ENCODE data around the gene CPE.

The CPE gene

DNA sequence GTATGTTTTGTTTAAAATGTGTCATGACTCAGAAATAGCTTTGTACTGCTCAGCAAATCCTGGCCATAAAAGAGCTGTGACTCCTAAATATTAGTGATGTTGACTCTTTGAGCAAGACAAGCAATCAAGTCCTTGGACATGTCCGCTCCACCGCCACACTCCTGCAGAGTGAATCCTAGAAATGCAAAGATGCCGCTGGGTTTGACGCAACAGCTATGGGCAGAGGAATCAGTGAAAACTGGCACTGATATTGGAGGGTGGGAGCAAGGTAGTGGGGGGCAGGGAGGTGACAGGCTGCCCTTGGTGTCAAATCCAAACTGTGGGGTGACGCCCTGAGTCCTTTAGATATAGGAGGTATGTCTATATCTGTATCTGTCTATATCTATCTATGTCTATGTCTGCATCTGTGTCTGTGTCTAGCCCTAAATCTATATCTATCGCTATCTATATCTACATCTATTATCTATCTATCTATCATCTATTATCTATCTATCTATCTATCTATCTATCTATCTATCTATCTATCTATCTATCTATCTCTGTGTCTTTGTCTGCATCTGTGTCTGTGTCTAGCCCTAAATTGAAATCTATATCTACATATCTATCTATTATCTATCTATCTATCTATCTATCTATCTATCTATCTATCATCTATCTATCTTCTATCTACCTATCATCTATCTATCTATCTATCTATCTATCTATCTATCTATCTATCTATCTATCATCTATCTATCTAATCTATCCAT, 129.7 kb downstream of the CPE start:
- no peak for DNase-seq (ENCODE audit: low read depth)

DNA sequence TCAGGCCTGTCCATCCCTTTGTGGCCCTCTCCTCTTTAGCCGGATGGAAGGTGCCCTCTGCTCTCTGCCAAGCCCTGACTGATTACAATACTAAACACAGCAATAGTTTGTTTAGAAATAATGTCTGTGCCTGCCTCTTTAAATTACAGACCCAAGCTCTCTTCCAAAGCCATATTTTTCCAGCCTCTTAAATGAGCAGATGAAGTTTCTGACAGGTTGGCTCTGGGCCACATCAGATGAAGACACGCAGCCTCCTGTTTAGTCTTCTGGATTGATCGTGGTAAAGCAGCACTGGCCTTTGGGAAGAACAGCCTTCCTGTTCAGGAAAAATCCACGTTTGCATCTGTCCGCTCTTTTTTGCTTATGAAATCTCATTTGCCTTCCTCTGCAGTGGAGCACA, 133.6 kb downstream of the CPE start:
- no peak for DNase-seq (ENCODE audit: low read depth)

DNA sequence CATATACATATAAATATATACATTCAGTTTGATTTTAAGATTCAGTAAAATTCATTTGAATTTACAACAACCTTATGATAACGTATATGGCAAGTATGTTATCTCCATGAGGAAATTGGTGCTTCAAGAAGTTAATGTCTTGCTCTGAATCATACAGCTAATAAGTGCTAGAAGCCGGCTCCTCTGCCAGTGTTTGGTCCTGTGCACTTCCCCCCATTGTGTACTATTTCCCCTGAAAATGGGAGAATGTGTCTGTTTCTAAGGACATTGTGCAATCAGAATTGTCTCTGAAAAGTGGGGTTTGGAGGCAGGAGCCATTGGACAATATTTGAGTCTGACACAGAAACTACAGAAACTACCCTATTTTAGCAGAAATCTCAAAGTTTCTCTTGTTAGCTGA, 135.9 kb downstream of the CPE start:
- DNase-seq (ENCODE audit: low read depth) = no peak

DNA sequence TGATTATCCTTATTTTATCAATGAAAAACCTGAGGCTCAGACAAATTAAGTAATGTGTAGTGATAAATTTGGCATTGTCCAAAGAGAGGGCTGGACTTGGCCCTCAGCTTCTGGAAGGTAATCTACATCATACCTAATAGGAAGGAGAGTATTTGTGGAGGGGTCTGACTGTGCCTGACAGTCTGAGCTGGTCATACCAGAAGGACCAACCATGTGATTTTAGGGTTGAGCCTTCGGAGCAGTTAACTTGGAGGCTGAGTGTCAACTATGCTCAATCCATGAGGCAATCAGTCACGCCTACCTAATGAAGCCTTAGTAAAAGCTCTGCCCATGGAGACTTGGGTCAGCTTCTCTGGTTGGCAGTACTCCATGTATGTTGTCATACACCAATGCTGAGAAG, 136.4 kb downstream of the CPE start:
- DNase-seq (ENCODE audit: low read depth) = no peak

DNA sequence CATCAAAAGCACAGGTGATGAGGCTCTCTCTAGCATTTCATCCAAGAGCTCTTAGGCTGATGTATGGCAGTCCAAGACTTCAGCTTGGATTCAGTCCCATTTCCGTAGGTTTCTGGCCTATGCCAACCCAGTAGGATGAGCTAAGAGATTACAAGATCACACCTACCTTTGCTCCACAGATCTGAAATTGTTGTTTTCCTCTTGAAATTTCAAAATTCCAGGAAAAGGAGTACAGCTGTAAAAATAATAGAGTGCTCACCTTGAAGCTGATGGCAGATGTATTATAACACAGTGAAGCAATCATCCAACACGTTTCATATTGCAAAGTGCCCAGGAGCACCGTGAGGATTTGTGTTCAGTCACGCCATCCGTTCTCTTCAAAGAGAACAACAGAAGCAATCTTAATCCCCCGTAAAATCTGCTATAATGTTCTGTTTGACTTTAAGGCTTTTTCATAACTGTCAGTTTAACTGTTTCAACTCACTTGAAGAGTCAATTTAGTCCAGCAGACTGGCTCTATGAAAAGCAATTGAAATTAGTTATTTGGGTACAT, 137.5 kb downstream of the CPE start:
- no peak for DNase-seq (ENCODE audit: low read depth)

DNA sequence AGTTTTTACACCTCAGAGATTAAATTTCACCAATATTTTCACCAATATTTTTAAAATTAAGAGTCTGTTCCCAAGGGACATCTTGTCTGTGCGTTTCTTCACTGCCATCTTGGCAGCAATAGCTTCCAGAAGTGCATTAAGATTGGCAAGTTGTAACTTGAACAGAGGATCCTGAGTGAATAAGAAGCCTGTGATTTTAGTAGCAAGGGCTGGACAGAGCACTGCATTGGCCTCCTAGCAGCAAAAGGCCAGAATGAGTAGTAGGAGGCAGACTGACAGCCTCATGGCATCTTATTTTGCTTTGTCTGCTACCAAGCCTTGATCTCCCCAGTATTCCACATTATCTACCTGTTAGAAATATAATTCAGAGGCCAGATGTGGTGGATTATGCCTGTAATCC, 138.4 kb downstream of the CPE start:
- DNase-seq (ENCODE audit: low read depth) = no peak

DNA sequence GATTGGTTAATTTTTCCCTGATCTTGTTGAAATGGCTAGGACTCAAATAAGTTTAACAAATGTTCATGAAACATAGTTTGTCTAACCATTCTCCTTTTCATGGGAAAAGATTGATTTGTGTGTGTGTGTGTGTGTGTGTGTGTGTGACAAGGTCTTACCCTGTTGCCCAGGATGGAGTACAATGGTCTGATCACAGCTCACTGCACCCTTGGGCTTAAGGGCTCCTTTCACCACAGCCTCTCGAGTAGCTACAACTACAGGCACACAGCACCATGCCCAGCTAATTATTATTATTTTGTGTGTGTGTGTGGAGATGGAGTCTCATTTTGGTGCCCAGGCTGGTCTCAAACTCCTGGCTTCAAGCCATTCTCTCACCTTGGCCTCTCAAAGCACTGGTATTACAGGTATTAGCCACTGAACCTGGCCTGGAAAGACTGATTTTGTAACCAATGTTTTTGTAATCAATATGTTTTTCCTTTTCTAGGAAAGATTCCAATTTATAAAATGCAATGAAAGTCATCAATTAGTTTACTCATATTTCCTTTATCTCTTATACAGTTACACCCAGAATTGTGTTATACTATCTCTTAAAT, 139.3 kb downstream of the CPE start:
- no peak for DNase-seq (ENCODE audit: low read depth)

DNA sequence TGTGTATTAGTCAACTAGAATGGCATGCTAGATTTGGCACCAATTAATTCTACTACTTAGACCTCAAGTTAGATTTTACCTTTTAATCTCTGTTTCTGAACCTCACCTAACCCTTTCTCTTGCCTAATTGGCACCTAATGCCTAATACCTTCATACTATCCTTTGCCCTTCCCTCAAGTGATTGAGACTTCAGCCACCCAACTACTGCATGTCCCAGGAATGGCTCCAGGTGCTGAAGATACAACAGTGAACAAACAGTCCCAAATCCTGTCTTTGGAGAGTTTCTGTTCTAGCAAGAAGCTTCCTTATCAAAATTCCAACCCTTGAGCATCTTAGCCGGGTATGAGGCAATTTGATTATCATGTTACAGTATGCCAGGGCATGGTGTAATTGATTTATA, 139.9 kb downstream of the CPE start:
- no peak for DNase-seq (ENCODE audit: low read depth)

DNA sequence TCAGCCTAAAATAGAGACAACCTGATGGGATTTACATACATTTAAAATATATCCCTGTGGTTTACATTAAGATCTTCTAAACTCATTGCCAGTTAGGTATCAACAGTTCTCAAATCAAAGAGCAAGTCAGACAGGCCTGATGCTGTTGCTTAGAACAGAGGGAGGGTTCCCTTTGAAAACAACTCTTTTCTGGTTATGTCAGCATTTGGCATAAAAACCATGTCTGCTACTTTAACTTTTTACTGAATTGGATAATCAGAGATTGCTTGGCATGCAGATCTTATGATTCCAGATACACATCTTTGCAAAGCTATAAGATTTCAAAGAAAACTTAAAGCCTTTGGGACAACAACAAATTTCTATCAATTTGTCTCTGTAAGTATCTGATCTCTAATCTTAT, 140.8 kb downstream of the CPE start:
- no peak for DNase-seq (ENCODE audit: low read depth)

DNA sequence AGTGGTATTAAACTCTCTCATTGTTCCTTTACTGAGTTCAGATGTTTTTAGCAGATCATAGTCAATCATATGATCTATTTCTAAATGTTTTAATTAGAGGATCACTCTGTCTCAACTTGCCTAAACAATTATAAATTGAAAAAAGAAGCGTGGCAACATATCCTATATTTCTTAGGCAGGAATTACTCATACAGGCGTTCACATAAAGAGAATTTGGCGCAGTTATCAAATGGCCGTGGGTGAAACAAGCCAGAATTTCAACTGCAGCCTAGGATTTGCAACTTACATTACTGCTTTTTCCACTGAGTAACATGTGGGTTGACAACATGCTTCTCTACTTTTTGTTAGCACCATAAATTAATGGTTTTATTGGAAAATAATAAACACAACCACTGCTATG, 141.3 kb downstream of the CPE start:
- no peak for DNase-seq (ENCODE audit: low read depth)

DNA sequence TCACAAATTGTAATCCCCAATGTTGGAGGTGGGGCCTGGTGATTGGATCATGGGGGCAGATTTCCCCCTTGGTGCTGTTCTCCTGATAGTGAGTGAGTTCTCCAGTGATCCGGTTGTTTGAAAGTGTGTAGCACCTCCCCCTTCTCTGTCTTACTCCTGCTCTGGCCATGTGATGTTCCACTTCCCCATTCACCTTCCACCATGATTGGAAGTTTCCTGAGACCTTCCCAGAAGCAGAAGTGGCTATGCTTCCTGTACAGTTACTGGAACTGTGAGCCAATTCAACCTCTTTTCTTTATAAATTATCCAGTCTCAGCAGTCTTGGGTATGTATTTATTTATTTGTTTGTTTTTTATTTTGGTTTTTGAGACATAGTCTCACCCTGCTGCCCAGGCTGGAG, 143.2 kb downstream of the CPE start:
- no peak for DNase-seq (ENCODE audit: low read depth)

DNA sequence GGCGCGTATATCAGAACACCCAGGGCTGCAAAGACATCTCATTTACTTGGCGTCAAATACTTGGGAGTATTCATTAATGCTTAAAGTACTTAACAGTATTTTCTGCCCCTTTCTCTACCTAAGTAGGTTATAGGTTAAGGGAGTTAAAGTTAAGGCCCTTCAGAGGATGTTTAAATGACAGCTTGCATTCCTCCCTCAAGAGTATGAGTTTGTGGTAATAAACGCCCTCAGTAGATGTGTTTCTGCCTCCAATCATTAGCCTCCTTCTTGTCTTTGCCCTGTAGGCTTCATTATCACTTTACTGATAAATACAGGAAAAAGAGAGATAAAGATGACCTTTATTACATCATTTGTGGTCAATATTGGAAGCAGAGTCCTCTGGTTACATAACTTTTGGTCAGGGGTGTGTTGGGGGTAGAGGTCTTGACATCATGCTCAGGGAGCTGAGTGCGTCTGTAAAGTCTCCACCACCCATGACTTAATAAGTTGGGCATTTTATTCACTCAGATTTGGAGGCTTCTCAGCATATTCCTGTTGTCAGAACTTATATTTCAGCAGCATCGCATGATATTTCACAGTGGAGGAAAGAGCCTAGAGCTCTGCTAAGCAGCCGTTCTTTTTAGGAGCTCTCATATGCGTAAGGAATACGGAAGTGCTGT, 145.9 kb downstream of the CPE start:
- DNase-seq (ENCODE audit: low read depth) = no peak

DNA sequence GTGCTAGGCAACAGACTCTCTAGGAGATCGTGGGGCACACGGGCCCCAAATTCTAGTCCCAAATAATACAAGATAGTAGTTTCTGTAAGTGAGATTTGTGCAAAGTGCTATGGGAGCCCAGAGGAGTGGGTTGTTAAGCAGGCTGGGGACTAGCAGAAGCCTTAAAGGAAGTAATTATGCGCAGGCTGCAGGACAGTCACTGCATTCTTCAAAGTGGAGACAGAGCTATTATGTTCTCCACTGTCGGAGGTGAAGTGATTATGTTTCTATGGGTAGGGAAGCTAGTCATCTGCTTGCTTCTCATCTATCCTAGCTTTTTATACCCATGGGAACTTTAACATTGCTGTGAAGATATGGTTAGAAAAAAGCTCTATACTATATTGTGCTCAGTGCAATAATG, 154.2 kb downstream of the CPE start:
- DNase-seq (ENCODE audit: low read depth) = no peak

DNA sequence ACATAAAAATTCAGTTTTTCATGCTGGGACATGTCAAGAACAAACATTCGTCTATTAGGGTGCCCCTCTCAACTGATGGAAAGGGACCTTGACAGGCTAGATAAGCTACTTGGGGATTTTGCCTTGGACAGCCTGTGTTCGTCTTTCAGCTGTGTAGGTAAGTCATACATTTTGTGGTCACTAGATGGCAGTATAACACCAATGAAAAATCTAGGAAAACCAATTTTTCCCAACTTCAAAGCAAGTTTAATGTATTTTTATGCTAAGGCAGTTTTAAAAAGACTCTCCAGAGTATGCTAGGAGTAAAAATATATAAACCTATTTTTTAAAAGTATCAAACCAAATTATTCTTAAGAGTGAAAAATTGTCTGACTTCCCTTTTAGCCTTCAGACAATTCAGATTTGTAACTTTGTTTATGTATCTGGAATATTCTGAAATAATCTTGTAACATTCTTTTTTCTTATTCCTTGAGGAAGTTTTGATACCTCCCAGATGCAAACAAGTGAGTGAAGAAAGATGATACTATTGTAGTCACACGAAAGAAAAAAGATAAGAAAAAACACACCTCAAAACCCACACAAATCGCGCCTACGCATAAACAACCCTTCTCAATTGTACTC, 158.3 kb downstream of the CPE start:
- DNase-seq (ENCODE audit: low read depth) = peak; percentile 5

DNA sequence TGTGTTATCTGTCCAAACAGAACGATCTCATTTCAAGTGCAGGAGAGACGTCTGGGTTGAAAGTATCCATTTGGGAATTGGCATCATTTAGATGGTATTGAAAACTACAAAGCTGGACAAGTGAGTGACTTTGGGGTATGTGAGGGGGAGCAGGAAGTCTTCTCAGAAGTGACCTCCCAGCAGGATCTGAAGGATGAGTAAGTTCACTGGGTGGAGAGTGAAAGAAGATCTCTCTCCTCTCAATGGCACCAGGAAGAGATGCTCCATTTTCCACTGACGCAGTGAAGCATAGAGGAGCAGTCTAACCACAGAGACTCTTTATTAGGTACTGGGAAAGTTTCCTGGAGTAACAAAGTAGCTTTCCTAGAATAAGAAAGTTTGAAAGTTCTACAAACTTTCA, 161.0 kb downstream of the CPE start:
- DNase-seq (ENCODE audit: low read depth) = no peak

DNA sequence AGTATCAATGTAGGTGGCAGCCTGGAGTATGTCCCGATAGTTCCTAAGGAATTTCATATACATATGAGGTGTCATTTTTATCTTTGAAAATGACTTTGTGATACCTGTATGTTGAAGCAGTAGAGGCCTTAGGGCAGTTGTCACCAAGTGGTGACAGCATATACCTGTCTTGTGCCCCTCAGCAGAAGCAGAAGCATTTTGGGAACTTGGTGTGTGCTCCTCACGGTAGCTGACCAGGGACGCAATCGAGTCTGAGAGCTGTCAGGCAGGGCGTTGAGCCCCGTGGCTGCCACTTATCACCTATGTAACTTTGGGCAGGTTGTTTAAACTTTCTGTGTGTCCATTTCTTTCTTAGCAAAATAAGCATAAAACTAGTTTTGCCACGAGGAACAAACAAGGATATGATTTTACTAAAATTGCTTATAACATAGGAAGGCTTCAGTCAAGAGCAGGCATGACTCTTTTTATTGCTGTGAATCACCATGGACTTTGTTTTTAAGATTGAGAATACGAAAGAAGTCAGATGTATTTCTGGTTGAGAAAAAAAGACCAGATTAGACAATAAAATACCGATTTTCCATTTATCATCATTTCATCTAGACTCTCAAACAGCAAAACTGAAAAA, 161.5 kb downstream of the CPE start:
- DNase-seq (ENCODE audit: low read depth) = no peak

DNA sequence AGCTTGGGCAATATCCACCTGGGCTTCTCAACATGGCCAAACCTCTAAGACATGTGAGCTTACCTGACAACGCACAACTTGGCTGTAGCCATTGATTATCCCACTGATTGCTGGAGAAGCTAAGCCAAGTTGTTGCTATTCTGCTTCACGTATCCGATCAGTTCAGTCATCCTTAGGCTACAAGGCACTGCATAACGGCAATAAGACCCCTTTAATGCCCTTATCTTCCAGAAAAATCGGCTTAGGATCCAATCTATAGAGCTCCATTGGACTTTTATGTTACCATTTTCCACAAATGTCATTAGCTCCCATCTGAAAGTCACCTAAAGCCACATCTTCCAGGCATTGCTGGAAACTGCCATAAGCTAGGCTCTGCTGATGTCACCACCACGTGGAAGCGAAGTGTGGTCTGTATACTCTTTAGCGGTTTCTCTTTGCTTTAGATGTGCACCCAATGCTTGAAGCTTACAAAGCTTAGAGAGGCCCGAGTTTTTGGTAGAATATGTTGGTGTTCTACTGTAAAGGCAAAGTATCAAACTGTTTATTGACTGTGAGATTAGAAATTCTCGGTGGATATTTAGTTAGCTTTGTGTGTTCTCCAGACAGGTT, 163.1 kb downstream of the CPE start:
- no peak for DNase-seq (ENCODE audit: low read depth)

DNA sequence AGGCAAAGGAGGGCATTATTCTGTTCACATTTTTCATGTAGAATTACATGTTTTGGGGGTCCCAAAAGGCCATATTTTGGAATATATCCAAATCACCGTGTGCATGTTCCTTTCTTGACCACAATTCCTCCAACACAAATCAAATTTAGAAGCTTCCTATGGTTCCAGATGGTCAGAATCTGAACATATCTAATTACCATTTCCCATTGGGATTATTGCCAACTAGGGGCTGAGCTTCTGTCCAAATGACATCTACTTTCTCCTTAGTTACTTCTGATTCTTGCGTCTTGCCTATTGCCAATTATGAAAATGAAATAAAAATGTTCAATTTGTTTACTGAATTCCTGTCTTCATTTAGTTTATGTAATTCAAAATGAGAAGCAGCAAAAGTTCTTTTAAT, 163.7 kb downstream of the CPE start:
- no peak for DNase-seq (ENCODE audit: low read depth)

Measured in HS-27A (cell line).